SK-N-SH treated with all-trans-retinoic acid at 6 μM for 48 hours (cell line): ENCODE measurements around the gene CLPTM1L.
"Not testable (repeated sequence)": the region's sequence is repeated elsewhere in the genome, so short reads cannot be mapped to it uniquely, and the experiment has no call there.

Source experiments
- ATAC-seq: fragments of 200-7000 bp; cut with Tn5 transposase; 3 replicates; pipeline ENCODE4 v1.9.1; 2020; ENCODE audit warnings: mild to moderate bottlenecking, moderate library complexity
- ARNTL ChIP-seq: fragments of 450-650 bp; formaldehyde crosslinking; IDR thresholded peaks from 2 replicates; pipeline ENCODE4 v1.5.0; 2020; ENCODE audit warnings: low read depth, mild to moderate bottlenecking, moderate library complexity, borderline replicate concordance
- BACH2 ChIP-seq: fragments of 250-450 bp; sonication (Bioruptor Pico); IDR thresholded peaks from 2 replicates; pipeline ENCODE4 v1.9.0; 2021; ENCODE audit warnings: mild to moderate bottlenecking, borderline replicate concordance
- CSDC2 ChIP-seq: fragments of 250-450 bp; sonication (Bioruptor Pico); IDR thresholded peaks from 2 replicates; pipeline ENCODE4 v1.5.0; 2020; ENCODE audit warnings: mild to moderate bottlenecking, moderate library complexity
- ESRRG ChIP-seq: fragments of 250-450 bp; sonication (Bioruptor Pico); IDR thresholded peaks from 2 replicates; pipeline ENCODE4 v1.6.1; 2021; ENCODE audit warnings: mild to moderate bottlenecking
- GLIS3 ChIP-seq: fragments of 250-450 bp; sonication (Bioruptor Pico); IDR thresholded peaks from 2 replicates; pipeline ENCODE4 v1.5.0; 2020; ENCODE audit warnings: mild to moderate bottlenecking, moderate library complexity
- ISL1 ChIP-seq: fragments of 250-450 bp; sonication (Bioruptor Pico); IDR thresholded peaks from 2 replicates; pipeline ENCODE4 v2.1.2; 2022; ENCODE audit warnings: mild to moderate bottlenecking, moderate library complexity
- OSR1 ChIP-seq: fragments of 250-450 bp; sonication (Bioruptor Pico); IDR thresholded peaks from 2 replicates; pipeline ENCODE4 v1.8.0; 2022; ENCODE audit warnings: moderate library complexity, mild to moderate bottlenecking, inconsistent platforms
- POU6F1 ChIP-seq: fragments of 250-450 bp; sonication (Bioruptor Pico); IDR thresholded peaks from 2 replicates; pipeline ENCODE4 v1.8.0; 2021; ENCODE audit warnings: low read depth, mild to moderate bottlenecking, moderate library complexity, borderline replicate concordance
- PPARA ChIP-seq: fragments of 250-450 bp; sonication (Bioruptor Pico); IDR thresholded peaks from 2 replicates; pipeline ENCODE4 v1.5.0; 2020; ENCODE audit warnings: mild to moderate bottlenecking, borderline replicate concordance
- RARB ChIP-seq: fragments of 250-450 bp; sonication (Bioruptor Pico); IDR thresholded peaks from 2 replicates; pipeline ENCODE4 v1.8.0; 2021; ENCODE audit warnings: mild to moderate bottlenecking, moderate library complexity
- SNAI2 ChIP-seq: fragments of 250-450 bp; sonication (Bioruptor Pico); IDR thresholded peaks from 2 replicates; pipeline ENCODE4 v1.5.0; 2020; ENCODE audit warnings: mild to moderate bottlenecking, moderate library complexity
- TCF4 ChIP-seq: fragments of 250-450 bp; sonication (Bioruptor Pico); IDR thresholded peaks from 2 replicates; pipeline ENCODE4 v1.8.0; 2021; ENCODE audit warnings: mild to moderate bottlenecking, moderate library complexity, borderline replicate concordance
- TOX ChIP-seq: fragments of 250-450 bp; sonication (Bioruptor Pico); IDR thresholded peaks from 2 replicates; pipeline ENCODE4 v1.8.0; 2021; ENCODE audit warnings: mild to moderate bottlenecking, moderate library complexity, borderline replicate concordance
- ZC3H10 ChIP-seq: fragments of 250-450 bp; sonication (Bioruptor Pico); IDR thresholded peaks from 2 replicates; pipeline ENCODE4 v1.5.1; 2021; ENCODE audit warnings: mild to moderate bottlenecking, moderate library complexity
- ZFP3 ChIP-seq: fragments of 250-450 bp; sonication (Bioruptor Pico); IDR thresholded peaks from 2 replicates; pipeline ENCODE4 v1.5.0; 2020; ENCODE audit warnings: mild to moderate bottlenecking, moderate library complexity
- ZFP30 ChIP-seq: fragments of 450-650 bp; formaldehyde crosslinking; IDR thresholded peaks from 2 replicates; pipeline ENCODE4 v1.5.0; 2022; ENCODE audit warnings: mild to moderate bottlenecking, moderate library complexity
- ZNF565 ChIP-seq: fragments of 450-650 bp; formaldehyde crosslinking; conservative IDR thresholded peaks from 2 replicates; pipeline ENCODE4 v1.5.0; 2020; ENCODE audit warnings: low read depth, mild to moderate bottlenecking, moderate library complexity
- ZNF70 ChIP-seq: fragments of 450-650 bp; formaldehyde crosslinking; IDR thresholded peaks from 2 replicates; pipeline ENCODE4 v1.5.0; 2020; ENCODE audit warnings: mild to moderate bottlenecking, moderate library complexity
- ZNF8 ChIP-seq: fragments of 450-650 bp; formaldehyde crosslinking; IDR thresholded peaks from 2 replicates; pipeline ENCODE4 v1.5.0; 2020; ENCODE audit warnings: mild to moderate bottlenecking, moderate library complexity
- TF ChIP-seq, protein P1 (sequence below): fragments of 250-450 bp; sonication (Bioruptor Pico); IDR thresholded peaks from 2 replicates; pipeline ENCODE4 v1.5.1; 2021; ENCODE audit warnings: mild to moderate bottlenecking, moderate library complexity
- TF ChIP-seq, protein P2 (sequence below): fragments of 250-450 bp; sonication (Bioruptor Pico); IDR thresholded peaks from 2 replicates; pipeline ENCODE4 v1.8.0; 2020; ENCODE audit warnings: mild to moderate bottlenecking, moderate library complexity, borderline replicate concordance

CLPTM1L gene

GRCh38 chr5:1342268-1342667, 2.6 kb downstream of the CLPTM1L start:
- TF ChIP-seq ZNF565 (CRISPR knock-in tag) (no peak), ISL1 (CRISPR knock-in tag) (no peak), ZFP30 (CRISPR knock-in tag) (no peak), TOX (no peak), ZNF70 (CRISPR knock-in tag) (no peak), ARNTL (no peak), BACH2 (no peak), ESRRG (CRISPR knock-in tag) (no peak), GLIS3 (CRISPR knock-in tag) (no peak), CSDC2 (no peak), TCF4 (CRISPR knock-in tag) (no peak), ZFP3 (no peak), PPARA (CRISPR knock-in tag) (no peak), POU6F1 (CRISPR knock-in tag) (no peak), ZC3H10 (no peak)
- TF ChIP-seq, protein P1, sequence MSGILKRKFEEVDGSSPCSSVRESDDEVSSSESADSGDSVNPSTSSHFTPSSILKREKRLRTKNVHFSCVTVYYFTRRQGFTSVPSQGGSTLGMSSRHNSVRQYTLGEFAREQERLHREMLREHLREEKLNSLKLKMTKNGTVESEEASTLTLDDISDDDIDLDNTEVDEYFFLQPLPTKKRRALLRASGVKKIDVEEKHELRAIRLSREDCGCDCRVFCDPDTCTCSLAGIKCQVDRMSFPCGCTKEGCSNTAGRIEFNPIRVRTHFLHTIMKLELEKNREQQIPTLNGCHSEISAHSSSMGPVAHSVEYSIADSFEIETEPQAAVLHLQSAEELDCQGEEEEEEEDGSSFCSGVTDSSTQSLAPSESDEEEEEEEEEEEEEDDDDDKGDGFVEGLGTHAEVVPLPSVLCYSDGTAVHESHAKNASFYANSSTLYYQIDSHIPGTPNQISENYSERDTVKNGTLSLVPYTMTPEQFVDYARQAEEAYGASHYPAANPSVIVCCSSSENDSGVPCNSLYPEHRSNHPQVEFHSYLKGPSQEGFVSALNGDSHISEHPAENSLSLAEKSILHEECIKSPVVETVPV: no peak
- TF ChIP-seq, all 23 proteins: peak for 0
- no peak for ATAC-seq

- TF ChIP-seq CSDC2 (no peak), ZNF8 (CRISPR knock-in tag) (no peak), ARNTL (no peak), ZFP3 (no peak), POU6F1 (CRISPR knock-in tag) (no peak), PPARA (CRISPR knock-in tag) (no peak), ZNF70 (CRISPR knock-in tag) (no peak), ZFP30 (CRISPR knock-in tag) (no peak), RARB (CRISPR knock-in tag) (no peak), ZC3H10 (no peak), GLIS3 (CRISPR knock-in tag) (no peak), SNAI2 (CRISPR knock-in tag) (no peak), ZNF565 (CRISPR knock-in tag) (no peak), OSR1 (no peak), BACH2 (no peak), ISL1 (CRISPR knock-in tag) (no peak), TOX (no peak)
- TF ChIP-seq, protein P1: no peak
- TF ChIP-seq, protein P2, sequence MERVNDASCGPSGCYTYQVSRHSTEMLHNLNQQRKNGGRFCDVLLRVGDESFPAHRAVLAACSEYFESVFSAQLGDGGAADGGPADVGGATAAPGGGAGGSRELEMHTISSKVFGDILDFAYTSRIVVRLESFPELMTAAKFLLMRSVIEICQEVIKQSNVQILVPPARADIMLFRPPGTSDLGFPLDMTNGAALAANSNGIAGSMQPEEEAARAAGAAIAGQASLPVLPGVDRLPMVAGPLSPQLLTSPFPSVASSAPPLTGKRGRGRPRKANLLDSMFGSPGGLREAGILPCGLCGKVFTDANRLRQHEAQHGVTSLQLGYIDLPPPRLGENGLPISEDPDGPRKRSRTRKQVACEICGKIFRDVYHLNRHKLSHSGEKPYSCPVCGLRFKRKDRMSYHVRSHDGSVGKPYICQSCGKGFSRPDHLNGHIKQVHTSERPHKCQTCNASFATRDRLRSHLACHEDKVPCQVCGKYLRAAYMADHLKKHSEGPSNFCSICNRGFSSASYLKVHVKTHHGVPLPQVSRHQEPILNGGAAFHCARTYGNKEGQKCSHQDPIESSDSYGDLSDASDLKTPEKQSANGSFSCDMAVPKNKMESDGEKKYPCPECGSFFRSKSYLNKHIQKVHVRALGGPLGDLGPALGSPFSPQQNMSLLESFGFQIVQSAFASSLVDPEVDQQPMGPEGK (CRISPR knock-in tag): no peak
- TF ChIP-seq, all 23 proteins: peak for 0
- no peak for ATAC-seq
Observed at GRCh38 chr5:1341863-1342262, 3.0 kb downstream of the CLPTM1L start.

- not testable (repeated sequence) for ATAC-seq
Observed at GRCh38 chr5:1339818-1340210, 5.1 kb downstream of the CLPTM1L start.

- not testable (repeated sequence) for ATAC-seq
Observed at GRCh38 chr5:1339139-1339817, 5.6 kb downstream of the CLPTM1L start.
